Measurements from ENCODE around the gene URB2. TPM values are rescaled to one million over a fixed set of nuclear protein-coding genes. Genes with fewer than 3 reads are reported as not detected.

URB2 gene
- total RNA-seq, 1 donor from 2014 or later, result 15.3 TPM

DNA sequence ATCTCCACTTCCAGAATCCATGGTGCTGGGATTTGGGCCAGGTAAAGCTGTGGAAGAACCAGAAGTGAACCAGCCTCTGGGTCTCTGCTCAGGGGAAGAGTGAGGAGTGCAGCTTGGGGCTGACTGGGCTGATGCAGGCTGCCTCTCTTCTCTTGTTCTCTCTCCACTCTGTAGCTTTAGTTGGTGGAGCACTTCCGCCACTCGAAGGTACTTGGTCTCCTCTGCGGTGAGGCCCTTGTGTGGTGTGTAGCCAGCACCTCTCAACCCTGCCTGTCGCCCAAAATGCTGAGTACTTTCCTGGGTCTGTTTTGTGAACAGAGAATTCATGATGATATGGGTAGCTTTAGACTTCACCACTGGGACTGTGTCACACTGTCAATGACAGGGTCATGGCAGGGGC, 63.2 kb downstream of the URB2 start:
- DNase-seq (ENCODE audit: low read depth) (no peak), FAIRE-seq (no peak)
- H3K27me3 ChIP-seq (ENCODE audit: control insufficient read depth, insufficient read depth, low read length), result no peaks in the 10 kb centered on the region
- TF ChIP-seq, protein P1, sequence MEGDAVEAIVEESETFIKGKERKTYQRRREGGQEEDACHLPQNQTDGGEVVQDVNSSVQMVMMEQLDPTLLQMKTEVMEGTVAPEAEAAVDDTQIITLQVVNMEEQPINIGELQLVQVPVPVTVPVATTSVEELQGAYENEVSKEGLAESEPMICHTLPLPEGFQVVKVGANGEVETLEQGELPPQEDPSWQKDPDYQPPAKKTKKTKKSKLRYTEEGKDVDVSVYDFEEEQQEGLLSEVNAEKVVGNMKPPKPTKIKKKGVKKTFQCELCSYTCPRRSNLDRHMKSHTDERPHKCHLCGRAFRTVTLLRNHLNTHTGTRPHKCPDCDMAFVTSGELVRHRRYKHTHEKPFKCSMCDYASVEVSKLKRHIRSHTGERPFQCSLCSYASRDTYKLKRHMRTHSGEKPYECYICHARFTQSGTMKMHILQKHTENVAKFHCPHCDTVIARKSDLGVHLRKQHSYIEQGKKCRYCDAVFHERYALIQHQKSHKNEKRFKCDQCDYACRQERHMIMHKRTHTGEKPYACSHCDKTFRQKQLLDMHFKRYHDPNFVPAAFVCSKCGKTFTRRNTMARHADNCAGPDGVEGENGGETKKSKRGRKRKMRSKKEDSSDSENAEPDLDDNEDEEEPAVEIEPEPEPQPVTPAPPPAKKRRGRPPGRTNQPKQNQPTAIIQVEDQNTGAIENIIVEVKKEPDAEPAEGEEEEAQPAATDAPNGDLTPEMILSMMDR (IDR thresholded peaks at IDR 0.05; ENCODE audit: insufficient read depth, low read length, severe bottlenecking), result no peak
- no peaks in the 10 kb centered on the region for H3K36me3 ChIP-seq (ENCODE audit: control insufficient read depth, insufficient read depth, low read length)
- no peak overlapping the region for H3K4me3 ChIP-seq (ENCODE audit: low read depth, low read length)

DNA sequence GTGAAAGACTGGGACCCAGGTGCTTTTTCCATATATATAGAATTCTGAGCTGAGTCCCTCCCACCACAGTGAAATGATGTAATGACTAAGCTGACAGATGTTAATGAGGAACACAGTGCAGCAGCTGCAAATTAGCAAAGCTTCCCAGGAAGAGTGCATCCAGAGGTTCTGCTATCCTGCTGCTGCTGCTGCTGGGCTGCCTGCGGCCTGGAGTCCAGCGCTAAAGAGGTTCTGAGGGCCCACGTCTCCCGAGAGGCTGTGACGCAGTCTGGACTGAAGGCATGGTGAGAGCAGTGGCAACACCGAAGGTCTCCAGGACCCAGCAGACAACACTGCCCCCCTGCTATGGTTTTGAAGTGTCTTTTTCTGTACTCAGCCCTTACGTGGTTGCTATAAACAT, 63.9 kb downstream of the URB2 start:
- Histone ChIP-seq H3K27me3 (ENCODE audit: control insufficient read depth, insufficient read depth, low read length) (no peaks in the 10 kb centered on the region), H3K4me3 (ENCODE audit: low read depth, low read length) (no peak overlapping the region), H3K36me3 (ENCODE audit: control insufficient read depth, insufficient read depth, low read length) (no peaks in the 10 kb centered on the region)
- no peak for DNase-seq (ENCODE audit: low read depth)
- no peak for FAIRE-seq
- TF ChIP-seq, protein P1 (IDR thresholded peaks at IDR 0.05; ENCODE audit: insufficient read depth, low read length, severe bottlenecking), result no peak

- DNase-seq (ENCODE audit: low read depth) (no peak), FAIRE-seq (no peak)
- Histone ChIP-seq H3K4me3 (ENCODE audit: low read depth, low read length) (no peak overlapping the region), H3K36me3 (ENCODE audit: control insufficient read depth, insufficient read depth, low read length) (no peaks in the 10 kb centered on the region), H3K27me3 (ENCODE audit: control insufficient read depth, insufficient read depth, low read length) (no peaks in the 10 kb centered on the region)
- TF ChIP-seq, protein P1 (IDR thresholded peaks at IDR 0.05; ENCODE audit: insufficient read depth, low read length, severe bottlenecking), result no peak
Observed at GRCh38 chr1:229690662-229691061, 64.6 kb downstream of the URB2 start.

DNA sequence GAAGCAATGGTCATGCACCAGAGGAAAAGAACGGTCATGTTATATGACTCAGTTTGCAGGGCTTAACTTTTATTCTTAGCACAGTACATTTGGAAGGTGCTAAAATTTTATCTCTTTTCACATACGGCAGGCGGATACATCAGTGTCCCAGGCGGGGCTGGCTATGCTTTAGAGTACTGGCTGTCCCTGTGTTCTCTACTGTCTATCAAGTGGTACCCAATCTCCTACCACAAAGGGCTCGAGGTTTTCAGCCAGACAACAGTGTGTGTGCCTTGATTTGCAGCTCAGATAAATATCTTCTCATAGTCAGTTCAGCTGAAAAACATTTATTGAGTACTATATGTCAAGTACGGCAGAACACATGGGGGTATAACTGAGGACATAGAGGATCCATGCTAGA, 65.3 kb downstream of the URB2 start:
- TF ChIP-seq, protein P1 (IDR thresholded peaks at IDR 0.05; ENCODE audit: insufficient read depth, low read length, severe bottlenecking), result no peak
- Histone ChIP-seq H3K4me3 (ENCODE audit: low read depth, low read length) (no peak overlapping the region), H3K27me3 (ENCODE audit: control insufficient read depth, insufficient read depth, low read length) (no peaks in the 10 kb centered on the region), H3K36me3 (ENCODE audit: control insufficient read depth, insufficient read depth, low read length) (no peaks in the 10 kb centered on the region)
- DNase-seq (ENCODE audit: low read depth), result no peak
- FAIRE-seq, result no peak

DNA sequence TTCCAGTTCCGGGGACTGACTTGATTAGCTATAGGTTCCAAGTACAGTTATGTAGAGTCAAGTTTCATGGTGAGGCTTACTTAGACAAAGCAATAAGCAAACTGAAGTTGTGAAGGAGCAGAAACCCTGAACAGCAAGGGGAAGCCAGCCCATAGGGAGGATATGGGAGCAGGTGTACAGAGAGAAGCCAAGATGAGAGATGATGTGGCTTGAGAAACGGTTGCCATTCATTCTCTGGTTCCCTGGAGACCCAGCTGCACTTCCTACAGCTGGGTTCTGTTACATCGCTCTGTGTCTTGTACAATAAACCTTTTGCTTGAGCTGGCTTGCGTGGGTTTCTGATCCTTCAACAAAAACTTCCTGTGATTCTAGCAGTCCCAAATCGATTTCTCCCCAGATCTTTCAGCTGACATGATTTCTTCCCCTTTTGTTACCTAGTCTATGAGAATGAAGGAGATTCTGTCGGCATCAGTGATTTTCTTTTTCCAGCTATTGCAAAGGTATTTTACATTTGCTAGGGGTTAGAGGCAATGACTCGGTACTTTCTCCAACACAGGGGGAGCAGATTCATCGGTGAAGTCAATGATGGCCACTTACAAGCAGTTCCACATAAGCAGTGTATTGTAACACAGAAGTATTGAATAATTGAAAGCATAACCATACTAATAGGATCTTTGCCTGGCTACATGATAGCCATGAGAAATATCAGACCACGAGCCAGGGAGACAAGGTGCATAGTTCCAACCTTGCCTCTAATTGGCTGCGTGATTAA, 67.3 kb downstream of the URB2 start:
- Histone ChIP-seq H3K36me3 (ENCODE audit: control insufficient read depth, insufficient read depth, low read length) (no peaks in the 10 kb centered on the region), H3K4me3 (ENCODE audit: low read depth, low read length) (no peak overlapping the region), H3K27me3 (ENCODE audit: control insufficient read depth, insufficient read depth, low read length) (no peaks in the 10 kb centered on the region)
- DNase-seq (ENCODE audit: low read depth) (no peak), FAIRE-seq (peak; percentile 72)
- TF ChIP-seq, protein P1 (IDR thresholded peaks at IDR 0.05; ENCODE audit: insufficient read depth, low read length, severe bottlenecking), result no peak

Measured in bronchial epithelial cell (primary cell).